GM13976 (cell line): ENCODE measurements around the gene IGSF9.

ENCODE experiments used
- DNase-seq: peaks from one replicate; pipeline ENCODE4 v3.0.0; 2012; ENCODE audit warnings: low spot score
- in situ Hi-C: fragments of 300-500 bp; cut with MboI; formaldehyde crosslinking; loops from one replicate; pipeline ENCODE4 v1.12.0; 2022; ENCODE audit warnings: low sequenced_read_pairs, mixed read lengths, inconsistent platforms; ENCODE audit not compliant: unreplicated experiment
- TF ChIP-seq, protein P1 (sequence below): IDR thresholded peaks from 2 replicates; pipeline ENCODE4 v1.5.1; 2012; ENCODE audit warnings: borderline replicate concordance, mild to moderate bottlenecking; ENCODE audit not compliant: insufficient read depth; ENCODE audit errors: extremely low read depth, missing control alignments, control extremely low read depth

The IGSF9 gene

DNA sequence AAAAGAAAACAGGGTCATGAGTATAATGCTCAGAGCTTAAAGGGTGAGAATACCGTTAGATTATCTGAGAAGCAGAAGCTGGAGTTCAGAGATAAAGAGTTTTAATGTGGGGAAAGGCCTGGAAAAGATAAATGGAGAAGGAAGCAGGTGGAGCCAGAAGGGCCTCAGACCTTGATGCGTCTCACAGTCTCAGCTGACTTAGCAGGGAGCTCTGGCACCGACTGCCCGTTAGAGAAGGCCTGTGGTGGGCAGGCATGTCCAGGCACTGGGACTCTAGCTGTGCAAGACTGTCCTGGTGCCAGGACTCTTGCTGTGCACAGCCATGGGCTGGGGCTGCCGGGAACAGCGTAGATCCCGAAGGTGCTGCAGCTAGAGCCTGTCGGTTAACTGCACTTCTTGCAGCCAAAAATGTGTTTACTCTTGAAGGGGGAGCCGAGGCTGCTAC is 12.4 kb upstream of the IGSF9 start:
- no peak for DNase-seq
- in situ Hi-C loops, result no loop called here
- TF ChIP-seq, protein P1, sequence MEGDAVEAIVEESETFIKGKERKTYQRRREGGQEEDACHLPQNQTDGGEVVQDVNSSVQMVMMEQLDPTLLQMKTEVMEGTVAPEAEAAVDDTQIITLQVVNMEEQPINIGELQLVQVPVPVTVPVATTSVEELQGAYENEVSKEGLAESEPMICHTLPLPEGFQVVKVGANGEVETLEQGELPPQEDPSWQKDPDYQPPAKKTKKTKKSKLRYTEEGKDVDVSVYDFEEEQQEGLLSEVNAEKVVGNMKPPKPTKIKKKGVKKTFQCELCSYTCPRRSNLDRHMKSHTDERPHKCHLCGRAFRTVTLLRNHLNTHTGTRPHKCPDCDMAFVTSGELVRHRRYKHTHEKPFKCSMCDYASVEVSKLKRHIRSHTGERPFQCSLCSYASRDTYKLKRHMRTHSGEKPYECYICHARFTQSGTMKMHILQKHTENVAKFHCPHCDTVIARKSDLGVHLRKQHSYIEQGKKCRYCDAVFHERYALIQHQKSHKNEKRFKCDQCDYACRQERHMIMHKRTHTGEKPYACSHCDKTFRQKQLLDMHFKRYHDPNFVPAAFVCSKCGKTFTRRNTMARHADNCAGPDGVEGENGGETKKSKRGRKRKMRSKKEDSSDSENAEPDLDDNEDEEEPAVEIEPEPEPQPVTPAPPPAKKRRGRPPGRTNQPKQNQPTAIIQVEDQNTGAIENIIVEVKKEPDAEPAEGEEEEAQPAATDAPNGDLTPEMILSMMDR, result no peak

DNA sequence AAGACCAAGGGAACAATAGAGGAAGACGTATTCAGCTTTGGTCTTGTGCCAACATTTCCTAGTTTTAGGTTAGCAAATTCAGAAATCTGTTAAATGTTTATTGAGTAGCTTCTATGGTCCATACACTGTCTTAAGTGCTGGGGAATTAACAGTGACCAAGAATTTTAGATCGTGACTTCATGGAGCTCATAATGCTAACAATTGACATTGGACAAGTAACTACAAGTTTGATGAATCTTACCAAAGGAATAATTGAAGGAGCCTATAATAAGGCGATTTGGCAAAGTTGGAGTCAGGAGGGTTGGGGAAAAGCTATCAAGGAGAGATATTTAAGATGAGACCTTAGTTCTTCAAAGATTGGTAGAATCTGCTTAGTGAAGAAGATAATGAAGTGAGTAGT is 10.0 kb upstream of the IGSF9 start:
- TF ChIP-seq, protein P1, result no peak
- DNase-seq, result no peak
- in situ Hi-C loops, result no loop called here

DNA sequence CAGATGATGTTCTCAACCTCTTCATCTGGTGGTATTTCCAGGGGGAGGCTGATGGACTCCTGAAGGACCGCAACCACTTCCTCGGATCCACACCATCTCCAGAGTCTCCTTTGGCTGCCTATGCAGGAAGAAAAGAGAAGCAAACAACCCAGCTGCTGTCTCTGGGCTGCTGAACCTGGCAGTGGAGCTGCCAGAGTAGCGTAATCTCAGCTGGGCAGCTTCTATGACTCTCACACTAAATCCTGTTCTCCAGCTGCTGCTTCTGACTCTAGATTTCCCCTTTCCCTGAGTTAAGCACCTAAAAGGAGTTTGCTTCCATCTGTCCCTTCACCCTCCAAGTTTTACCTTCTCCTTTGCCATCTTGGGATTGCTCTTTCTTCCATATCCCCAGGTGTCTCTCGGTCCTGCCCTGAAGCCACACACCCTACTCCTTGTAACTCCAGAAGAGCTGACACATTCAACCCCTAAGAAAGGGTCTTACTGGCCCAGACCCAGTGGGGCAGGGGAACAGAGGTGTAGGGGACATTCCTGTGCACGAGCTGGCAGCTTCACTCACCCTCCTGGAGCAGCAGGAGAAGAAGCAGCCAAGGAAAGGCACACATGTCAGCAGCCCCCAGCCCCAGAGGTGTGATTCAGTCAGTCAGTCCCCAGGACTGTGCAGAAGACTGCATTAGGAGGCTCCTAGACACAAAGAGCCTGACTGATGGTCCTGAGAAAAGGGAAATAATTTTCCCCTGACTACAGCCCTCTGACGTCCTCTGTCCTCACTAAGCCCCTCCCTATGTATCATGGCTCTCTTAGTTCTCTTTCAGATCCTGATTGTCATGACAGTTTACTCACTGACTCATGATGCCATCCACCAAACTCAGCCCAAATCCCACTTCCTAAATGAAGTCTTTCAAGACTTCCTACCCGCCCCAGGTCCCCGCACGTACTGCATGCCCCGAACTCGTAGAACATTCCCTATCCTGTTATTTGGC is 8.4 kb upstream of the IGSF9 start, which contains the start of gene SLAMF9:
Gene SLAMF9, minus strand, starts transcription at position 702 of the 980 bp plus-strand sequence. Its CDS starts 100 bp downstream, at position 602.
- TF ChIP-seq, protein P1, result no peak
- in situ Hi-C loops, result no loop called here
- DNase-seq, result no peak

DNA sequence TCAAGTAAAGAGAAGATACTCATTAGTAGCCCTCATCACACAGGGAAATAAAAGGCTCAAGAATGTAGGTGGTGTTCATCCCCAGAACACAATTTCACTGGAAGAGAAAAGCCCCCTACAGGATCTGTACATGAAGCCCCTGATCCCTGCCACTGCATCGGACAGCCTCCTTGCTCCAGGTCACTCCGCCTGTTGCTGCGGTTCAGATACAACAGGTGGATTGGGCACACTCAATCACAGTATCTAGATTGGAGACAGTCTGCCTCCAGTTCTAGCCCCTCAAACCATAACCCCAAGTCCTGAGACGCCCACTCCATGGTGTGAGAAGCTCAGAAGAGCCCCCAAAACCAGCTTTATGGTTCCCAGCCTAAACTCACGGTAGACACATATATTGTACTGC is 7.5 kb upstream of the IGSF9 start:
- no peak for DNase-seq
- TF ChIP-seq, protein P1, result no peak
- in situ Hi-C loops, result no loop called here

DNA sequence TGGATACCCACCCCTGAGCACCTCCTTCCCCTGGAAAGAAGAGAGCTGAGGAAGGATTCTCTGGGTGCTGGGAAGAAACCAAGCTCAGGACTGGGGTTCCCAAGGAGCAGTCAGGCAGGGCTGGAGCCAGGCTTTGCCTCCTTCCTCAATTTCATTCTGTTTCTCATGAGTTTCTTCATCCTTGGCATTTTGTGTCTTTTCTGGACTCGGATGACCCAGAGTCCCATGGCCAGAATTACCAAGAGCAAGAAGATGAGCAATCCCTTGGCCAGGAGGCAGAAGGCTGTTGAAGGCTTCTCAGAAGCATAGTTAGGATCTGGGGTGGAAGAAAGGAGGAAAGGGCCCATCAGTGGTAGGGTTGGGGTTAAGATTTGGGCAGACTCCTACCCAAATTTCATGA is 6.1 kb upstream of the IGSF9 start:
- TF ChIP-seq, protein P1, result no peak
- DNase-seq, result no peak
- in situ Hi-C loops, result no loop called here

DNA sequence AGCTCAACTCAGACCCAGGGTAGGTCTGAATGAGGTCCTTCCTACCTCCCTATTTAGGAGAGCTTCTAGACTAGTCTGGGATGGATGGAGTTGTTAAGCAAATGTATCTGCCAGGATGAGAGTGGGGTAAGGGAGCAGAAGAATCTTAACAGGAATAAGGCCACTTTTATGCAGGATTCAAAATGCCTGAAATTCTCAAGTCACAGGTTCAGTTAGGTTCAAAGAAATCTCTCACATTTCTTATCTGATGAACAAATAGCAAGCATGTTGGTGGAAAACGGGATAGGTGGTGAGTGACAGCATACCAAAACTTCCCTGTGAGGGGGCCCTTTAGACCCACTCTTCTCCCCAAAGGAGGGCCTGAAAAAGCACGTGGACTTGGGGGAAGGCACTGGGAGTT is 5.6 kb upstream of the IGSF9 start:
- DNase-seq, result no peak
- in situ Hi-C loops, result no loop called here
- TF ChIP-seq, protein P1, result no peak
